Upper lobe of left lung (tissue), 6 donors: Measurements from ENCODE around the gene MCL1. TPM values are rescaled to one million over a fixed set of nuclear protein-coding genes. Genes with fewer than 3 reads are reported as not detected.
A peak's percentile ranks its signal among the peaks of the same experiment; 100 is the strongest.

Source experiments
- ATAC-seq, 2 donors: fragments of 200-7000 bp; cut with Tn5 transposase; one replicate each; pipeline ENCODE4 v1.9.1; 2022; ENCODE audit warnings: mild to moderate bottlenecking in 2 of 2, moderate library complexity in 2 of 2; ENCODE audit not compliant: low FRiP score in 2 of 2
- DNase-seq, 2 donors: peaks; one replicate each; pipeline ENCODE4 v3.0.0-alpha.2; 2019 to 2020
- H3K27ac ChIP-seq, 4 donors: fragments of 200-600 bp; sonication (generic); one replicate each; pipeline ENCODE4 v1.5.1; 2016 to 2019
- H3K27me3 ChIP-seq, 4 donors: fragments of 200-600 bp; sonication (generic); one replicate each; pipeline ENCODE4 v1.5.1; 2017 to 2019
- H3K36me3 ChIP-seq, 4 donors: fragments of 200-600 bp; sonication (generic); one replicate each; pipeline ENCODE4 v1.5.1; 2016 to 2019
- H3K4me1 ChIP-seq, 4 donors: fragments of 200-600 bp; sonication (generic); one replicate each; pipeline ENCODE4 v1.5.1; 2018 to 2019
- H3K4me3 ChIP-seq, 4 donors: fragments of 200-600 bp; sonication (generic); one replicate each; pipeline ENCODE4 v1.5.1; 2017 to 2019; ENCODE audit warnings: mild to moderate bottlenecking in 2 of 4, moderate library complexity in 1 of 4
- H3K9me3 ChIP-seq, 4 donors: fragments of 200-600 bp; sonication (generic); one replicate each; pipeline ENCODE4 v1.5.1; 2018 to 2019
- EP300 ChIP-seq, 4 donors: sonication (generic); formaldehyde crosslinking; IDR thresholded peaks; one replicate each; pipeline ENCODE4 v1.5.1; 2017; ENCODE audit warnings: antibody characterized with exemption in 4 of 4, control low read depth in 2 of 4
- POLR2A ChIP-seq, 4 donors: fragments of 450-650 bp; IDR thresholded peaks; one replicate each; pipeline ENCODE4 v1.5.1; 2016 to 2017; ENCODE audit warnings: antibody characterized with exemption in 4 of 4, mild to moderate bottlenecking in 2 of 4
- POLR2AphosphoS5 ChIP-seq, 2 donors: sonication (generic); formaldehyde crosslinking; IDR thresholded peaks; one replicate each; pipeline ENCODE4 v1.5.1; 2017; ENCODE audit warnings: antibody characterized with exemption in 2 of 2
- WGBS, 2 donors: methylation state at CpG; one replicate each; pipeline ENCODE4 v1.1.5; 2017 to 2018; 5-methylcytosine and 5-hydroxymethylcytosine counted together
- total RNA-seq, 6 donors: library from RNA; depleted of rRNA in 4 of 6; stranded (reverse); fragments of >200 nt in 4 of 6; gene quantifications; one replicate each; pipeline versions ENCODE4 v1.1.0 to v1.2.1, GENCODE V29; 2016 to 2021
- TF ChIP-seq, protein P1 (sequence below), 6 experiments: fragments of 450-650 bp in 4 of 6; fragments of 200-600 bp in 2 of 6; sonication (generic) in 2 of 6; IDR thresholded peaks; one replicate each; pipeline ENCODE4 v1.5.1; 2016 to 2019; ENCODE audit warnings: antibody characterized with exemption in 6 of 6
- donor health status: DM: no; HTN: no; CAD: no; lungs with moderate emphysema.
- donor health status: DM: no; HTN: yes; CAD: no; lungs with severe emphysema.

The MCL1 gene
- total RNA-seq, 6 donors from 2014 or later, result 188 to 580 (median 425) TPM

GRCh38 chr1:150551051-150551783, 28.2 kb downstream of the MCL1 start:
- peaks cover 0 to 21% (median 7%) of the 10 kb centered on the region in 4 donors for H3K36me3 ChIP-seq
- no peak for TF ChIP-seq POLR2AphosphoS5 (IDR thresholded peaks at IDR 0.05)
- no peak for TF ChIP-seq EP300 (IDR thresholded peaks at IDR 0.05)
- TF ChIP-seq, protein P1, sequence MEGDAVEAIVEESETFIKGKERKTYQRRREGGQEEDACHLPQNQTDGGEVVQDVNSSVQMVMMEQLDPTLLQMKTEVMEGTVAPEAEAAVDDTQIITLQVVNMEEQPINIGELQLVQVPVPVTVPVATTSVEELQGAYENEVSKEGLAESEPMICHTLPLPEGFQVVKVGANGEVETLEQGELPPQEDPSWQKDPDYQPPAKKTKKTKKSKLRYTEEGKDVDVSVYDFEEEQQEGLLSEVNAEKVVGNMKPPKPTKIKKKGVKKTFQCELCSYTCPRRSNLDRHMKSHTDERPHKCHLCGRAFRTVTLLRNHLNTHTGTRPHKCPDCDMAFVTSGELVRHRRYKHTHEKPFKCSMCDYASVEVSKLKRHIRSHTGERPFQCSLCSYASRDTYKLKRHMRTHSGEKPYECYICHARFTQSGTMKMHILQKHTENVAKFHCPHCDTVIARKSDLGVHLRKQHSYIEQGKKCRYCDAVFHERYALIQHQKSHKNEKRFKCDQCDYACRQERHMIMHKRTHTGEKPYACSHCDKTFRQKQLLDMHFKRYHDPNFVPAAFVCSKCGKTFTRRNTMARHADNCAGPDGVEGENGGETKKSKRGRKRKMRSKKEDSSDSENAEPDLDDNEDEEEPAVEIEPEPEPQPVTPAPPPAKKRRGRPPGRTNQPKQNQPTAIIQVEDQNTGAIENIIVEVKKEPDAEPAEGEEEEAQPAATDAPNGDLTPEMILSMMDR (IDR thresholded peaks at IDR 0.05), result no peak
- TF ChIP-seq POLR2A (IDR thresholded peaks at IDR 0.05), result no peak
- peaks cover 45 to 61% (median 52%) of the 10 kb centered on the region in 4 donors for H3K4me1 ChIP-seq
- ATAC-seq (peak in 1 of 2 donors; percentile 0), DNase-seq (no peak)
- peak overlapping the region in 1 of 4 donors; percentile 71 for H3K4me3 ChIP-seq
- WGBS, 2 donors, result 47 to 59% methylated on average over 8 to 11 of the region's 11 CpGs
- H3K27me3 ChIP-seq, result no peaks in the 10 kb centered on the region
- peak overlapping the region; percentile 84 to 91 (median 88) for H3K27ac ChIP-seq
- H3K9me3 ChIP-seq, result no peaks in the 10 kb centered on the region

DNA sequence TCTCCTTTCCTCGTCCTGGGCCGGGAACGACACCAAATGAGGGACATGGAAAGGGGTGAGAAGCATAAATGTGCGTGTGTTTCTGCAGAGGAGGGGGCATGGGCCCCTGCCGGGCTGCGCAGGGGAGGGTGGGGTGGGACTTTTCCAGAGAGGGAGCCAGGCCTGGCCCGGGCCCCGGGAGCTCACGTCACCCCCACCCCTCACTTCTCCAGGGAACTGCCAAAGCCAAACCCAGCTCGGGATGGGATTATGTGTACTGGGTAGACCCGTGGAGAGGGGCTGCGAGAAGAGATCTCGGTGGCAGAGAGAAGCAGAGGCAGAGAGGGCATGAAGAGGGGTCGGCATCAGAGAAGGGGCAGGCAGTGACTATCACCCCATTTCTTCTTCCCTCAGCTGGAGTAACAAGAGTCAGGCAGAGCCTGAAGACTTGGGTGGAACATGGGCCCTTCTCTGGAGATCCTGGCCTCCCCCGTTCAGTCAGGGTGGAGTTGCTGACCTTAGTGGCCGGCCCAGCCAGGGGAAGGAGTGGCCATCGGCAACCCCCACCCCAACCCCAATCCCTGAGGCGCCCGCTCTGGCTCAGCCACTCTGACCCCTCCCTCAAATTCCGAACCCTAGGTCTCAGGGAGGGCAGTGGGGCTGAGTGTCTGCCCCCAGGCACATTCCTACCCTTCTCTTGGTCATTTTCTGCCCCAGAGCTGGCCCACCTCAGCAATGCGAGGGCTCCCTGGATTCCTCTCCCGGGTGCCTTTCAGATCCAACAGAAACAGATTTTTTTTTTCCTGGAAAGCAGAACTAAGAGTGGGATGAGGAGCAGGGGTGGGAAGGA, 29.0 kb downstream of the MCL1 start:
- 58 to 63% methylated on average over 18 to 22 of the region's 22 CpGs for WGBS, 2 donors
- DNase-seq, result peak in 1 of 2 donors; percentile 85
- peaks cover 45 to 61% (median 52%) of the 10 kb centered on the region in 4 donors for H3K4me1 ChIP-seq

DNA sequence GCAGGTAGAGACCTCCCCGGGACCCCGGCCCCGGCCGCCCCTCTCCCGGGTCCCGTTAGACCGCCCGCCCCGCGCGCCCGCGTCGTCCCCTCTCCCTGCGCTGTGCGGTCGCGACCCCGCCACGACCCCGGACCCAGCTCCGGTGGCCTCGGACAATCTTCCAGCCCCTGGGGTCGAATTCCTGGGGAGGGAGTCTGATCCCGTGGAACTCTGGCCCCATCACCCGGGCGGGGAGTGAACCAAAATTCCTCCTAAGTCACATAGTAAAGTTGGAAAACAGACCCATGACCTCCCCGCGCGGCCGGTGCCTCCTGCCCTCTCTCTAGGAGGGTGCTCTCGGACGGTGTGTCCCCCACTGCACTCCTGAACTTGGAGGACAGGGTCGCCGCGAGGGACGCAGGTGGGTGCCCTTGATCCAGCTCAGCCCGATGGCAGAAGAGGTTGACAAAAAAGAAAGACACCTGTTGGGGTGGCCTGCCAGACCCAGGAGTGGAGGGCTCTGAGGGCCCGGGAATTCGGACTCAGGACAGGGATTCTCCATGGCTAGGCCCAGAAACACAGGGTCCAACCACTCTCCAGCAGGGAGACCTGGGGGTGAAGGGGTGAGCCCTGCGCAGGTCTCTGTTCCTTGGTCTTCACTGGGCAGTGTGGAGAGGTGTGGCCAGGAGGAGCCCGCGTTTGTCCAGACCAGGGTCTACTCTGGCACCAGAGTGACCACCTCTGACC, 29.8 kb downstream of the MCL1 start:
- DNase-seq (no peak), ATAC-seq (peak; percentile 1 to 4)
- TF ChIP-seq POLR2AphosphoS5 (IDR thresholded peaks at IDR 0.05) (peak in 1 of 2 donors; percentile 12), POLR2A (IDR thresholded peaks at IDR 0.05) (no peak), EP300 (IDR thresholded peaks at IDR 0.05) (no peak)
- TF ChIP-seq, protein P1 (IDR thresholded peaks at IDR 0.05), result peak in 1 of 6 experiments; percentile 13
- no peaks in the 10 kb centered on the region for H3K9me3 ChIP-seq
- peaks cover 0 to 5% (median 0%) of the 10 kb centered on the region in 4 donors for H3K36me3 ChIP-seq
- H3K27me3 ChIP-seq, result no peaks in the 10 kb centered on the region
- WGBS, 2 donors, result 18 to 21% methylated on average over 7 to 34 of the region's 43 CpGs
- peaks cover 45 to 61% (median 52%) of the 10 kb centered on the region in 4 donors for H3K4me1 ChIP-seq
- H3K4me3 ChIP-seq, result peak overlapping the region; percentile 41 to 71 (median 58)
- H3K27ac ChIP-seq, result peak overlapping the region; percentile 84 to 91 (median 88)

More for the DNA sequence above, 29.0 kb downstream of the MCL1 start:
- Histone ChIP-seq H3K4me3 (peak overlapping the region in 3 of 4 donors; percentile 56 to 71 (median 60)), H3K27me3 (no peaks in the 10 kb centered on the region), H3K9me3 (no peaks in the 10 kb centered on the region), H3K36me3 (peaks cover 0 to 13% (median 3%) of the 10 kb centered on the region in 4 donors), H3K27ac (peak overlapping the region; percentile 84 to 91 (median 88))
- peak; percentile 8 to 35 for ATAC-seq
- TF ChIP-seq POLR2A (IDR thresholded peaks at IDR 0.05) (no peak), EP300 (IDR thresholded peaks at IDR 0.05) (no peak), POLR2AphosphoS5 (IDR thresholded peaks at IDR 0.05) (no peak)
- TF ChIP-seq, protein P1 (IDR thresholded peaks at IDR 0.05), result no peak

DNA sequence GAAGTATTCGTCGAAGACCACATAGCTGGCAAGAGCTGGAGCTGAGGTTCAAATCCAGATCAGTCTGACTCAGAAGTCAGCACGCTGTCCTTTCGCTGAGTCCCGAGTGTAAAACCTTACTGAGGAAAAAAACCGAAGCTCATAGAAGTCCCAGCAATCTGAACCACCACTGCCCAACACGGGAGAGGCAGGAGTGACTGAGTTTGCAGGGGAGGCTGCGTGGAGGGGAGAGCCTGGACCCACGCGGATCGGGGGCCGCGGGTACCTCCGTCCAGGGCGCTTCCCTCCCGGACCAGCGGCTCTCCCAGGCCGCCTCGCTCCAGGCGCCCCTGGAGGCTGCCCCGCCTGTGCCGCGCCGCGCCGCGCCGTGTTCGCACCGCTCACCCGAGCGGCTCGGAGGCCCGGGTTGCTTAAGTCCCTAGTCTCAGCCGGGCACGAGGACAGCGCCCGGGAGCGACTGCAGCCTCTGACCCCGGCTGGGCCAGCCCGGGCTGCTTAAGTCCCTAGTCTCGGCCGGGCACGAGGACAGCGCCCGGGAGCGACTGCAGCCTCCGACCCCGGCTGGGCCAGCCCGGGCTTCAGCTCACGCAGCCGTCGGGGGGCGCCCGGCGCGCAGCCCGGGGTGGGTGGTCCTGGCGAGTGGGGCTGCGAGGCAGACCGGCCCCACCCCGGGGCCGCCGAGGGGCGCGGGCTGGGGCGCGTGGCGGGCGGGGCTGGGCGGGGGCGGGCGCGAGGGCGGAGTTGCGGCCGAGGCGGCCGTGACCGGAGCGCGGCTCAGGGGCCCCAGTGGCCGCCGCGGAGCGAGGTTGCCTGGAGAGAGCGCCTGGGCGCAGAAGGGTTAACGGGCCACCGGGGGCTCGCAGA, 30.5 kb downstream of the MCL1 start, which contains the start of gene ADAMTSL4:
Gene ADAMTSL4 (plus strand): TSS at position 777 of the 864 bp plus-strand sequence. CDS start 2,881 bp downstream, outside the sequence.
- Histone ChIP-seq H3K9me3 (no peaks in the 10 kb centered on the region), H3K27ac (peak within 1 kb of the TSS; percentile 84 to 91 (median 88)), H3K4me1 (peaks cover 42 to 58% (median 54%) of the 10 kb centered on the region in 4 donors), H3K27me3 (no peaks in the 10 kb centered on the region), H3K36me3 (no peaks in the 10 kb centered on the region), H3K4me3 (peak within 1 kb of the TSS; percentile 41 to 71 (median 58))
- DNase-seq, result peak; percentile 78 to 95
- ATAC-seq, result peak; percentile 60 to 63
- WGBS, 2 donors, result 0 to 1% methylated on average over 6 to 25 of the region's 91 CpGs
- TF ChIP-seq, protein P1 (IDR thresholded peaks at IDR 0.05), result peak in 5 of 6 experiments; percentile 21 to 39 (median 35)
- TF ChIP-seq EP300 (IDR thresholded peaks at IDR 0.05) (no peak), POLR2AphosphoS5 (IDR thresholded peaks at IDR 0.05) (peak in 1 of 2 donors; percentile 4), POLR2A (IDR thresholded peaks at IDR 0.05) (peak in 1 of 4 donors; percentile 68)
